ENCODE measurements around the gene FBXO27.

Gene FBXO27

GRCh38 chr19:39060171-39060570 lies 27.8 kb upstream of the FBXO27 start:
- no peaks in the 10 kb centered on the region for H4K20me1 ChIP-seq (ENCODE audit: insufficient read depth, low read length)
- no peaks in the 10 kb centered on the region for H3F3A ChIP-seq (ENCODE audit: insufficient read depth, low read length)
- H3K9me3 ChIP-seq (replicated peaks; ENCODE audit: insufficient read depth, low read length): no peaks in the 10 kb centered on the region
- H3K79me2 ChIP-seq (ENCODE audit: low read length): no peaks in the 10 kb centered on the region
- no peak overlapping the region for H3K4me2 ChIP-seq (ENCODE audit: low read depth, low read length)
- no peak for DNase-seq
- H2AFZ ChIP-seq (ENCODE audit: low read length): no peak overlapping the region
- no peaks in the 10 kb centered on the region for H3K36me3 ChIP-seq (replicated peaks; ENCODE audit: insufficient read depth, low read length)
- no peak for TF ChIP-seq EZH2 (optimal IDR thresholded peaks at IDR 0.05; ENCODE audit: low read depth, low read length)
- TF ChIP-seq EZH2phosphoT487 (IDR thresholded peaks at IDR 0.05; ENCODE audit: low read length): no peak
- TF ChIP-seq CTCF (IDR thresholded peaks at IDR 0.05; ENCODE audit: low read length): no peak
- no peaks in the 10 kb centered on the region for H3K9me2 ChIP-seq (replicated peaks; ENCODE audit: insufficient read depth, low read length)
- H3K9ac ChIP-seq (ENCODE audit: low read length): no peak overlapping the region
- no peak overlapping the region for H3K4me3 ChIP-seq (ENCODE audit: low read length)
- H3K4me1 ChIP-seq (ENCODE audit: low read length): no peaks in the 10 kb centered on the region
- peaks cover 38% of the 10 kb centered on the region for H3K27me3 ChIP-seq (replicated peaks; ENCODE audit: insufficient read depth, low read length)
- H3K27ac ChIP-seq (ENCODE audit: low read length): no peak overlapping the region

GRCh38 chr19:39059302-39059701 lies 27.0 kb upstream of the FBXO27 start:
- no peak for TF ChIP-seq EZH2 (optimal IDR thresholded peaks at IDR 0.05; ENCODE audit: low read depth, low read length)
- no peak for TF ChIP-seq CTCF (IDR thresholded peaks at IDR 0.05; ENCODE audit: low read length)
- no peak for TF ChIP-seq EZH2phosphoT487 (IDR thresholded peaks at IDR 0.05; ENCODE audit: low read length)
- no peaks in the 10 kb centered on the region for H3K9me3 ChIP-seq (replicated peaks; ENCODE audit: insufficient read depth, low read length)
- no peaks in the 10 kb centered on the region for H3K36me3 ChIP-seq (replicated peaks; ENCODE audit: insufficient read depth, low read length)
- no peak overlapping the region for H3K4me2 ChIP-seq (ENCODE audit: low read depth, low read length)
- no peak overlapping the region for H2AFZ ChIP-seq (ENCODE audit: low read length)
- H4K20me1 ChIP-seq (ENCODE audit: insufficient read depth, low read length): no peaks in the 10 kb centered on the region
- no peak for DNase-seq
- H3K9ac ChIP-seq (ENCODE audit: low read length): no peak overlapping the region
- peaks cover 39% of the 10 kb centered on the region for H3K27me3 ChIP-seq (replicated peaks; ENCODE audit: insufficient read depth, low read length)
- H3K27ac ChIP-seq (ENCODE audit: low read length): no peak overlapping the region
- H3K9me2 ChIP-seq (replicated peaks; ENCODE audit: insufficient read depth, low read length): no peaks in the 10 kb centered on the region
- H3K4me3 ChIP-seq (ENCODE audit: low read length): no peak overlapping the region
- H3K79me2 ChIP-seq (ENCODE audit: low read length): no peaks in the 10 kb centered on the region
- no peaks in the 10 kb centered on the region for H3K4me1 ChIP-seq (ENCODE audit: low read length)
- no peaks in the 10 kb centered on the region for H3F3A ChIP-seq (ENCODE audit: insufficient read depth, low read length)

- Histone ChIP-seq H3K9ac (ENCODE audit: low read length) (no peak overlapping the region), H3F3A (ENCODE audit: insufficient read depth, low read length) (no peaks in the 10 kb centered on the region), H4K20me1 (ENCODE audit: insufficient read depth, low read length) (no peaks in the 10 kb centered on the region), H3K79me2 (ENCODE audit: low read length) (no peaks in the 10 kb centered on the region), H3K4me1 (ENCODE audit: low read length) (no peaks in the 10 kb centered on the region), H3K4me2 (ENCODE audit: low read depth, low read length) (no peak overlapping the region), H3K36me3 (replicated peaks; ENCODE audit: insufficient read depth, low read length) (no peaks in the 10 kb centered on the region), H3K27me3 (replicated peaks; ENCODE audit: insufficient read depth, low read length) (peaks cover 50% of the 10 kb centered on the region), H3K9me2 (replicated peaks; ENCODE audit: insufficient read depth, low read length) (no peaks in the 10 kb centered on the region), H3K4me3 (ENCODE audit: low read length) (no peak overlapping the region), H2AFZ (ENCODE audit: low read length) (no peak overlapping the region), H3K27ac (ENCODE audit: low read length) (no peak overlapping the region), H3K9me3 (replicated peaks; ENCODE audit: insufficient read depth, low read length) (no peaks in the 10 kb centered on the region)
- DNase-seq: no peak
- TF ChIP-seq EZH2phosphoT487 (IDR thresholded peaks at IDR 0.05; ENCODE audit: low read length) (no peak), CTCF (IDR thresholded peaks at IDR 0.05; ENCODE audit: low read length) (no peak), EZH2 (optimal IDR thresholded peaks at IDR 0.05; ENCODE audit: low read depth, low read length) (no peak)
Measured at GRCh38 chr19:39057615-39058014, 25.3 kb upstream of the FBXO27 start.

All from MM.1S (cell line).